ENCODE data around the gene KIF18B. TPM values are rescaled to one million over a fixed set of nuclear protein-coding genes. Genes with fewer than 3 reads are reported as not detected.

KIF18B gene
- total RNA-seq, 6 experiments from 2014 or later: 0.20 to 0.99 (median 0.35) TPM

DNA sequence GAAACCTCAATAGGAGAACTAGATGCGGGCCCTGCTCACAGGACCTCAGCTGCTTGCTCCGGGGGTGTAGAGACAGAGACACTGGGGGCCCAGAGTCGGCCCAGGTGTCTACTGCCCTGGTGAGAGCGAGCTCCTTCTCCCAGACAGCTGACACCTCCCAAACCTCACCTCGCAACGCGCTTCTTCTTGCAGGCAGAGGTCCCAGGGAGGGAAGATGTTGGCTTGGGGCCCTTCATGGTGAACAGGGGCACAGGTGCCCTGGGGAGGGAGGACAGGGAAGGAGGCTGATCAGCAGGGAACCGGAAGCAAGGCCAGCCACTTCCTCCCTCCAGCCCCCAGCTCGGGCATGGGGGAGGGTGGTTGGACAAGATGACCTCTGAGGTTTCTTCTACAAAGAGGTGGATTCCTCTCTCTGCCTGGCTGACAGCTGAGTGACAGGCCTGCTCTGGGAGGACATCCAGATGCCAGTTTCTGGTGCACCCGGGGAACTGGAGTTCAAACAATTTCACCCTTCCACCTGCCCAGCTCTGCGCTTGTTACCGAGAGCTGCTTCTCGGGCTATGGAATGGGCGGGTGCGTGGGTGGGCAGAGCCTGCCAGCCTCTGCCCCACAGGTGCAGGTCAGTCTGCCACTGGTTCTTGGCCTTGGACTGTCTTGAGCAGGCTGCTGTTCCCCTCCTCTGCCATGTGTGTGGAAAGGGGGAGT lies 20.6 kb downstream of the KIF18B start:
- H3K9me3 ChIP-seq: no peaks in the 10 kb centered on the region
- H3K4me3 ChIP-seq: no peak overlapping the region
- no peaks in the 10 kb centered on the region for H3K36me3 ChIP-seq
- TF ChIP-seq, protein P1, sequence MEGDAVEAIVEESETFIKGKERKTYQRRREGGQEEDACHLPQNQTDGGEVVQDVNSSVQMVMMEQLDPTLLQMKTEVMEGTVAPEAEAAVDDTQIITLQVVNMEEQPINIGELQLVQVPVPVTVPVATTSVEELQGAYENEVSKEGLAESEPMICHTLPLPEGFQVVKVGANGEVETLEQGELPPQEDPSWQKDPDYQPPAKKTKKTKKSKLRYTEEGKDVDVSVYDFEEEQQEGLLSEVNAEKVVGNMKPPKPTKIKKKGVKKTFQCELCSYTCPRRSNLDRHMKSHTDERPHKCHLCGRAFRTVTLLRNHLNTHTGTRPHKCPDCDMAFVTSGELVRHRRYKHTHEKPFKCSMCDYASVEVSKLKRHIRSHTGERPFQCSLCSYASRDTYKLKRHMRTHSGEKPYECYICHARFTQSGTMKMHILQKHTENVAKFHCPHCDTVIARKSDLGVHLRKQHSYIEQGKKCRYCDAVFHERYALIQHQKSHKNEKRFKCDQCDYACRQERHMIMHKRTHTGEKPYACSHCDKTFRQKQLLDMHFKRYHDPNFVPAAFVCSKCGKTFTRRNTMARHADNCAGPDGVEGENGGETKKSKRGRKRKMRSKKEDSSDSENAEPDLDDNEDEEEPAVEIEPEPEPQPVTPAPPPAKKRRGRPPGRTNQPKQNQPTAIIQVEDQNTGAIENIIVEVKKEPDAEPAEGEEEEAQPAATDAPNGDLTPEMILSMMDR (IDR thresholded peaks at IDR 0.05): no peak
- no peak for TF ChIP-seq POLR2A (IDR thresholded peaks at IDR 0.05)
- H3K4me1 ChIP-seq: no peaks in the 10 kb centered on the region
- intact Hi-C loops (cut with DNase I): loop anchor here in 1 of 2 donors (10.0 kb wide), 1 partner anchor 198 kb away; no protein-coding TSS in a partner anchor
- no peak for DNase-seq
- no peak for ATAC-seq
- H3K27ac ChIP-seq: no peak overlapping the region
- H3K27me3 ChIP-seq: no peaks in the 10 kb centered on the region
- WGBS (ENCODE audit: insufficient coverage, low coverage, low lambda C conversion rate, missing lambda C conversion rate): no CpG with 5 or more reads among the region's 15 CpGs

DNA sequence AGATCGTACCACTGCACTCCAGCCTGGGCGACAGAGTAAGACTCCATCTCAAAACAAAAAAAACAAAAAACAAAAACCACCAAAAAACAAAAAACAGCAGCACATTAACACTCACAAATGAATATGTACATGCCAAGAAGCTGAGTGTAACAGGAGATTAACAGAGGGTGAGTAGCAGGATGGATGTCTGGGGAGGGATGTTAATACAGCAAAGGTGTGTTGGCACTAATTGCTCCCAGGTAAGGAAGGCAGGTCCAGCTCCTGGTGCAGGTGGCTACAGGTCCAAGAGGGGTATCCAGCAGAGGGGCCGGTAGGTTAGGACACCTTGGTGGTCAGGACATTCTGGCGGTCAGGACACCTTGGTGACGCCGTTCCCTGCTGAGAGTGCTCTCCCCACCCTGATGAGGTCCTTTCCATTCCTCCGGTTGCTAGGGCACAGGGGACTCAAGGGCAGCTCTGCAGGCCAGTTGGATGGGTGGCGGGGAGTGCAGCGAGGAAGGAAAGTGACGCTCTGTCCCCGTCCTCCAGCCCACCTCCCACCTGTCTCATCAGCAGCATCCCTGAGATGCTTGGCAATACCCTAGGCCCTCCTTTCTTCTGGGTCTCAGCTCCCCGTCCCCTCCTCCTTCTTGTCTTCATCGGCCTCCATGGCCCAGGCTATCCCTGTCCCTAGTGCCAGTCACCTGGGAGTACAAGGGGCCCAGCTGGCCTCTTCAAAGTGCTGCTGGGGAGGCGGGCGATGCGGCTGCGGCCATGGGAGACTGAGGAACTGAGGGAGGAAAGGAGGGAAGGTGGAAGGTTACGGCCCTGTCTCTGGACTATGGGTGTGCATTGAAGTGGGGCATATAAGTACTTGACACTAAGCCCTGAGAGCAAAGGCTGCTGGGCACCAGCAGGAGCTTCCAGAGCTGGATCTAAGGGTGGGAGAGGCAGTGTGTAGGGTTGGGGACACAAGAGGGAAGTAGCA lies 21.6 kb downstream of the KIF18B start:
- H3K27ac ChIP-seq: no peak overlapping the region
- H3K27me3 ChIP-seq: no peaks in the 10 kb centered on the region
- no peaks in the 10 kb centered on the region for H3K36me3 ChIP-seq
- WGBS (ENCODE audit: insufficient coverage, low coverage, low lambda C conversion rate, missing lambda C conversion rate): 93% methylated on average over 8 of the region's 18 CpGs
- intact Hi-C loops (cut with DNase I): loop anchor here in 1 of 2 donors (10.0 kb wide), 1 partner anchor 199 kb away; no protein-coding TSS in a partner anchor
- no peak for TF ChIP-seq POLR2A (IDR thresholded peaks at IDR 0.05)
- TF ChIP-seq, protein P1 (IDR thresholded peaks at IDR 0.05): no peak
- H3K4me1 ChIP-seq: no peaks in the 10 kb centered on the region
- no peaks in the 10 kb centered on the region for H3K9me3 ChIP-seq
- H3K4me3 ChIP-seq: no peak overlapping the region
- ATAC-seq: no peak
- DNase-seq: no peak

DNA sequence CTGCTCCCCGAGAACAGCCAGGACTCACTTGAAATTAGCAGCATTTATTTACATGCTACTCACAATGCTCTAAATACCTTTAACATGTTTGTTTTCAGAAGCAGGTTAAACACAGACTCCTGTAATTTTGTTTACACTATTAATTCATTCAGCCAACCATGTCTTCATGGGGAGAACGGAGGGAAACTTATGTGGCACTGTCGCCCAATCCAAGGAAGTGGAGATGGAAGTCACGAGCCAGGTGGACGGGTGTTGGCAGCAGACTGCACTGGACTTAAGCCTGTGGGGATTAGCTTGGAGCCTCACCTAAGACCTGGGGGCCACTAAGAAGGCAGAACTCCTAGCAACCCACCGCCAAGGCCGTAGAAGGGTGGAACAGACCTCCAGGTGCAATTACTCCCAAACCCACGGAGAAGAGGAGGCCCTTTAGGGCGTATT lies 23.4 kb downstream of the KIF18B start:
- ATAC-seq (no peak), DNase-seq (peak in 1 of 3 donors; percentile 22)
- no peaks in the 10 kb centered on the region for H3K36me3 ChIP-seq
- H3K27ac ChIP-seq: no peak overlapping the region
- TF ChIP-seq, protein P1 (IDR thresholded peaks at IDR 0.05): no peak
- TF ChIP-seq POLR2A (IDR thresholded peaks at IDR 0.05): no peak
- WGBS (ENCODE audit: insufficient coverage, low coverage, low lambda C conversion rate, missing lambda C conversion rate): 73% methylated on average over 7 of the region's 9 CpGs
- H3K9me3 ChIP-seq: no peaks in the 10 kb centered on the region
- H3K27me3 ChIP-seq: no peaks in the 10 kb centered on the region
- no peaks in the 10 kb centered on the region for H3K4me1 ChIP-seq
- intact Hi-C loops (cut with DNase I): loop anchor here in 1 of 2 donors (5.0 to 10.0 kb wide), 2 partner anchors 98 to 201 kb away; no protein-coding TSS in a partner anchor
- H3K4me3 ChIP-seq: no peak overlapping the region

DNA sequence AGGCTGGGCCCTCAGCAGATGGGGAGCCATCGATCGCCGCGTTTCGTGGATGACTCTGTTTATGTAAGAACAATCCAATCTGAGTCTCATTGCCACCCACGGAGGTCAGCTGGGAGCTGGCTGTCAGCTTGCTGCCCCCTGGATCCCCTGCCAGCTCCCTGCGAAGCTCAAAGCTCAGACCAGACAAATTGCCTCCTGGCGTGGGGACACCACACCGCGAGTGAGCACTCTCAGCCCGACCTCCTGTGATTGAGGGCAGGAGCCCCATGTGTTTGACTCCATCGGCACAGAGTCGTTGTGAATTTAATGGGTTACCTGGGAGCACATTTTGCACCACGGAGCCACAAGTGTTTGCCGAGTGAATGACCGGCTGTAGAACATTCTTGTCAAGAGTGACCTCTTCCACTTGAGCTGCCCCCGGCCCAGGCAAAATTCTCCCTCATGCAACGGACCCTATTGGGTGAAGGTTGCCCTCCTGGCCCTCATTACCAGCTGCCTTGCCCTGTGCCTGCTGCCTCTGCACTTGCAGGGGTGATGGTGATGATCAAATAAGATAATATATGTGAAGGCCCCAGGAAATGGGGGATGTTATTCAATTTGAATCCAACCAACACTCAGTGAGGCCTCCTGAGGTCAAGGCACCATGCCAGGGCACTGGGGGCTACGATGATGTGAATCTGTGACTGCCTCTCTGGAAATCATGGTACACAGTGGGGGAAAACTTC lies 24.7 kb downstream of the KIF18B start:
- Histone ChIP-seq H3K4me3 (no peak overlapping the region), H3K4me1 (no peaks in the 10 kb centered on the region), H3K9me3 (no peaks in the 10 kb centered on the region), H3K36me3 (no peaks in the 10 kb centered on the region), H3K27ac (no peak overlapping the region), H3K27me3 (no peaks in the 10 kb centered on the region)
- DNase-seq: peak in 1 of 3 donors; percentile 32
- no peak for TF ChIP-seq POLR2A (IDR thresholded peaks at IDR 0.05)
- TF ChIP-seq, protein P1 (IDR thresholded peaks at IDR 0.05): no peak
- 76% methylated on average over 3 of the region's 19 CpGs for WGBS (ENCODE audit: insufficient coverage, low coverage, low lambda C conversion rate, missing lambda C conversion rate)
- ATAC-seq: no peak
- intact Hi-C loops (cut with DNase I): loop anchor here in 1 of 2 donors (5.0 to 10.0 kb wide), 2 partner anchors 99 to 202 kb away; no protein-coding TSS in a partner anchor

Data from right lobe of liver (tissue), 6 donors.